Parathyroid adenoma (tissue), 2 donors: ENCODE results near the gene MYO18B.

Experiments used
- H2AFZ ChIP-seq: fragments of 300-600 bp; sonication (generic); one replicate; pipeline ENCODE4 v1.7.0; 2017; ENCODE audit warnings: antibody characterized with exemption, mild to moderate bottlenecking
- H3K27ac ChIP-seq: fragments of 300-600 bp; sonication (generic); one replicate; pipeline ENCODE4 v1.7.0; 2017
- H3K27me3 ChIP-seq: fragments of 300-600 bp; sonication (generic); one replicate; pipeline ENCODE4 v1.7.0; 2017; ENCODE audit warnings: low read length; ENCODE audit not compliant: control insufficient read depth, insufficient read depth
- H3K36me3 ChIP-seq: fragments of 300-600 bp; sonication (generic); one replicate; pipeline ENCODE4 v1.7.0; 2017; ENCODE audit warnings: low read length; ENCODE audit not compliant: control insufficient read depth, insufficient read depth
- H3K4me1 ChIP-seq: fragments of 300-600 bp; sonication (generic); one replicate; pipeline ENCODE4 v1.7.0; 2017; ENCODE audit warnings: control low read depth
- H3K4me2 ChIP-seq: fragments of 300-600 bp; sonication (generic); one replicate; pipeline ENCODE4 v1.7.0; 2017; ENCODE audit warnings: low read length
- H3K4me3 ChIP-seq: fragments of 300-600 bp; sonication (generic); one replicate; pipeline ENCODE4 v1.7.0; 2017; ENCODE audit warnings: low read depth, low read length
- H3K79me2 ChIP-seq: fragments of 300-600 bp; sonication (generic); one replicate; pipeline ENCODE4 v1.7.0; 2017; ENCODE audit warnings: control low read depth
- H3K9ac ChIP-seq: fragments of 300-600 bp; sonication (generic); one replicate; pipeline ENCODE4 v1.7.0; 2017; ENCODE audit warnings: mild to moderate bottlenecking
- H3K9me3 ChIP-seq: fragments of 300-600 bp; sonication (generic); one replicate; pipeline ENCODE4 v1.7.0; 2017; ENCODE audit warnings: low read length; ENCODE audit not compliant: control insufficient read depth
- TF ChIP-seq, protein P1 (sequence below): fragments of 300-600 bp; sonication (generic); IDR thresholded peaks from one replicate; pipeline ENCODE4 v1.7.0; 2017; ENCODE audit warnings: antibody characterized with exemption, mild to moderate bottlenecking
- donor health status: primary hyperparathyroidism.

The MYO18B gene

DNA sequence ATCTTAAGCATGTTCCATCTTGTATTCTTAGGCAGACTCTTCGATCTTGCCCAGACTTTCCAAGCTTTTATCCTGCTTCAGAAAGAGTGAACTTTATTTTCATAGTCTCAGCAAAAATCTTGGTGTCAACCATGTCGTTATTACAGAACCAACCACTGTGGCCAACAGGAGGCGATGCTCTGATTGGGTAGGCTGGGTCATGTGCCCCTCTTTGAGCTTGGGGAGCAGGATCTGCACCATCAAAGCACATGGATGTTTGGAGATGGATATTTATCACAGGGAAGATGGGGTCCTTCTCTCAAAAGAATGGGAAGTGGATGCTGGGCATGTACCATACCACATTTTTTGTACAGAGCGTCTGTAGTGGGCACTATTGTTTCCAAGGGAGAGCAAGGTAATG, 197.4 kb downstream of the MYO18B start:
- H3K9ac ChIP-seq, result no peak overlapping the region
- no peaks in the 10 kb centered on the region for H3K79me2 ChIP-seq
- TF ChIP-seq, protein P1, sequence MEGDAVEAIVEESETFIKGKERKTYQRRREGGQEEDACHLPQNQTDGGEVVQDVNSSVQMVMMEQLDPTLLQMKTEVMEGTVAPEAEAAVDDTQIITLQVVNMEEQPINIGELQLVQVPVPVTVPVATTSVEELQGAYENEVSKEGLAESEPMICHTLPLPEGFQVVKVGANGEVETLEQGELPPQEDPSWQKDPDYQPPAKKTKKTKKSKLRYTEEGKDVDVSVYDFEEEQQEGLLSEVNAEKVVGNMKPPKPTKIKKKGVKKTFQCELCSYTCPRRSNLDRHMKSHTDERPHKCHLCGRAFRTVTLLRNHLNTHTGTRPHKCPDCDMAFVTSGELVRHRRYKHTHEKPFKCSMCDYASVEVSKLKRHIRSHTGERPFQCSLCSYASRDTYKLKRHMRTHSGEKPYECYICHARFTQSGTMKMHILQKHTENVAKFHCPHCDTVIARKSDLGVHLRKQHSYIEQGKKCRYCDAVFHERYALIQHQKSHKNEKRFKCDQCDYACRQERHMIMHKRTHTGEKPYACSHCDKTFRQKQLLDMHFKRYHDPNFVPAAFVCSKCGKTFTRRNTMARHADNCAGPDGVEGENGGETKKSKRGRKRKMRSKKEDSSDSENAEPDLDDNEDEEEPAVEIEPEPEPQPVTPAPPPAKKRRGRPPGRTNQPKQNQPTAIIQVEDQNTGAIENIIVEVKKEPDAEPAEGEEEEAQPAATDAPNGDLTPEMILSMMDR, result no peak
- no peak overlapping the region for H3K27ac ChIP-seq
- no peaks in the 10 kb centered on the region for H3K27me3 ChIP-seq
- H2AFZ ChIP-seq, result no peak overlapping the region
- no peak overlapping the region for H3K4me3 ChIP-seq
- H3K4me2 ChIP-seq, result no peak overlapping the region
- no peaks in the 10 kb centered on the region for H3K9me3 ChIP-seq
- no peaks in the 10 kb centered on the region for H3K4me1 ChIP-seq
- H3K36me3 ChIP-seq, result no peaks in the 10 kb centered on the region

DNA sequence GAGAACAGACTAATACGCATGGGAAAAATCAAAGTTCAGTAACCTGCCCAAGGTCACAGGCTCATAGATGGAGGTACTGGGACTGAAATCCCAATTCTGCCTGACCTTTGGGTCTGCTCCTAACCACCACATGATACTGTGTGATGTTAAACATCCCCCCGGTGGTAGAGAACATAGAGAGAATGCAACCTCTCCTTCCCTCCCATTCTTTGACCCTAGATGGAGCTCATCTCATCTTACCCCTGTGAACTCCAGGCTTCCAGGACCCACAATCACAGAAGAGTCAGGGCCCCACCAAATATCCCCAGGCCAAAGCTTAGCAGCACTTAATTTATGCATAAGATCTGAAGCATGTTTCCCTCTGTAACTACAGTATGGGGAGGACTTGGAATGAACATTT, 198.5 kb downstream of the MYO18B start:
- Histone ChIP-seq H3K36me3 (no peaks in the 10 kb centered on the region), H3K27me3 (no peaks in the 10 kb centered on the region), H3K9ac (no peak overlapping the region), H3K79me2 (no peaks in the 10 kb centered on the region), H3K27ac (no peak overlapping the region), H3K4me1 (no peaks in the 10 kb centered on the region), H2AFZ (no peak overlapping the region), H3K4me3 (no peak overlapping the region), H3K9me3 (no peaks in the 10 kb centered on the region), H3K4me2 (no peak overlapping the region)
- TF ChIP-seq, protein P1, result no peak

DNA sequence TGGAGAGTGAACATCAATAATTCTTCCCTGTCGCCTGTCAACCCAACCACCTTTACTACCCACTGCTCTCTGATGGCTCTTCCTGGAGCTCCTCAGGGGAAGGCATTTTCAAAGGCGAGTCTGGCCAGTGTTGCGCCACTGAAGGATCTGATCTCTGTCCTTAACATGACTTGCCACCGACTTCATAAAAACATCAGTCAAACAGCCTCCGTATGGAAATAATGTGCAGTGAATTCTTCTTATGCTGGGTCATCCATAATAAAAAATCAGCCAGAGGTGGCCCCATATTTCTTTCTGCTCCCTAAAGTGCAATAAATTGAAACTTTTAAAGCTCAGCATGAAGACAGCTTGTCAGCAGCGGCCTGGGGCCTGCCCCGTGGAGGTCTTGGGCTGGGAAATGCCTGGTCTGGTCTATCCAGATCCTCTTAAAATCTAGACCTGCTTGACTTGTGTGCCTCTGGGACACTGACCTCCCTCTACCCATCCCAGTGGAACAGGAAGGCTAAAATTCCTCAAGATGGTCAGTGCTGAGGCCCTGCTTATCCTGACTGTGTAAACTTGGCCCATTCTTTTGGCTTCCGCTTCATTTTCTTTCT, 199.5 kb downstream of the MYO18B start:
- no peak overlapping the region for H3K4me2 ChIP-seq
- no peak overlapping the region for H3K9ac ChIP-seq
- no peaks in the 10 kb centered on the region for H3K27me3 ChIP-seq
- TF ChIP-seq, protein P1, result no peak
- no peak overlapping the region for H3K4me3 ChIP-seq
- no peak overlapping the region for H3K27ac ChIP-seq
- H3K4me1 ChIP-seq, result no peaks in the 10 kb centered on the region
- no peak overlapping the region for H2AFZ ChIP-seq
- H3K9me3 ChIP-seq, result no peaks in the 10 kb centered on the region
- H3K79me2 ChIP-seq, result no peaks in the 10 kb centered on the region
- H3K36me3 ChIP-seq, result no peaks in the 10 kb centered on the region

DNA sequence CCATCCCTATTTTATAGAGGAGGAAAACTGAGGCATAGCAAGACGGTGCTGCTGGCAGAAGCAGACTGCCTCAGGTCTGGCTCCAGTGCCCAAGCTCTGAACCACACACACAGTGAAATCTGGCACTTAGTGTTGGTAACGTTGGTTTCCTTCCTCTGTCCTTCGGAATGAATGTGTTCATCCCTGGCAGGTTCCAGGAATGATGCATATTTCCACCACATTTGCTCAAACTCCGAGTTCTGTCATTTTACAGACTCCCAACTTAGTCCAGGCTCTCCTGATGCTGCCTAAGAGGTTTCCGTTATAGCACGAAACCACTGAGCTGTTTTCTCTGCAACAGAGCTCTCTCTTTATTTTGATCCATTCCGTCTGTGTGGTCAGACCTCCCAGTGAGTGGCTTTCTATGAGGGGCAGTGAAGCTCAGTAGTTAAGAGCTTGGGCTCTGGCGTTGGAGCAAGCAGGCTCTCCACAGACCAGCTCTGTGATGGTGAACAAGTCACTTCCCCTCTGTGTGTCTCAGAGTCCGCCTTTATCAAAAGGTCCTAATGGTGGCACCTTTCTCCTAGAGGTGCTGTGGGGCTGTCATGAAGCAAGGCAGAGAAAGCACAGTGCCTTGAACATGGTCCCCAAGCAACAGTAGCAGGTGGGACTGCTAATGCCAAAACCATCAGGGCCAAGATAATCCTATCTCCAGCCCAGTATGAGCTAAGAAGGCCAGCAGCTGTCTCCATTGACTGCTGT, 200.3 kb downstream of the MYO18B start:
- no peak overlapping the region for H3K27ac ChIP-seq
- TF ChIP-seq, protein P1, result no peak
- H3K27me3 ChIP-seq, result no peaks in the 10 kb centered on the region
- H3K9me3 ChIP-seq, result no peaks in the 10 kb centered on the region
- H3K9ac ChIP-seq, result no peak overlapping the region
- no peak overlapping the region for H3K4me3 ChIP-seq
- no peak overlapping the region for H2AFZ ChIP-seq
- H3K4me2 ChIP-seq, result no peak overlapping the region
- H3K4me1 ChIP-seq, result no peaks in the 10 kb centered on the region
- no peaks in the 10 kb centered on the region for H3K36me3 ChIP-seq
- H3K79me2 ChIP-seq, result no peaks in the 10 kb centered on the region
